Nephron (organoid): ENCODE data around the gene ZNRF4.

Experiments used
- H3K27ac Mint-ChIP-seq, 3 experiments: 2 replicates each; pipeline ENCODE4 v1.8.0; 2020; ENCODE audit warnings: mixed read lengths in 3 of 3, mild to moderate bottlenecking in 2 of 3, moderate library complexity in 1 of 3
- H3K27me3 Mint-ChIP-seq: 2 replicates; pipeline ENCODE4 v1.8.0; 2021; ENCODE audit warnings: low read depth, mild to moderate bottlenecking, moderate library complexity, mixed read lengths
- H3K36me3 Mint-ChIP-seq: 2 replicates; pipeline ENCODE4 v1.8.0; 2020; ENCODE audit warnings: low read depth, mixed read lengths
- H3K4me1 Mint-ChIP-seq: 2 replicates; pipeline ENCODE4 v1.8.0; 2020; ENCODE audit warnings: mixed read lengths
- H3K4me3 Mint-ChIP-seq, 3 experiments: 2 replicates each; pipeline ENCODE4 v1.8.0; 2020; ENCODE audit warnings: mild to moderate bottlenecking in 3 of 3, mixed read lengths in 3 of 3, moderate library complexity in 2 of 3
- H3K9me3 Mint-ChIP-seq: 2 replicates; pipeline ENCODE4 v1.8.0; 2020; ENCODE audit warnings: mixed read lengths
- CTCF ChIP-seq, 3 experiments: fragments of 200-600 bp; sonication (generic); IDR thresholded peaks; one replicate each; pipeline ENCODE4 v1.5.0; 2021; ENCODE audit warnings: antibody characterized with exemption in 3 of 3; ENCODE audit not compliant: unreplicated experiment in 3 of 3

Gene ZNRF4

DNA sequence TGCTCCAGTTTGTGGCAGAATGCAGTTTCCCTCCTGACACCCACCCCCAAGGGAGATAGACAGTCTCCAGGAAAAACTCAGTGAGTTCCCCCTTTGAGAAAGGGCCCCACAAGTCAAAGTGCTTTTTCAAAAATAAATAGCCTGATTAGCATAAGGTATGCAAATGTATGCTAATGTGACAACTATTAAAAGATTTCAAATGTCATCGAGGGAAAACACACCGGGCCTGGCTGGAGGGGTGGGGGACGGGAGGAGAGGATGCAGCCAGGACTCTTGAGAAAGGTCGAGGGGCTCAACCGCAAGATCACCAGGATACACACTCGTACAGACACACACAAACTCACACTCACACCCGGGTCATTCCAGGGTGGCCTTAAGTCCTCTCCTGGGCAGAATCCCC, 34.3 kb upstream of the ZNRF4 start:
- H3K9me3 Mint-ChIP-seq = no peaks in the 10 kb centered on the region
- H3K4me1 Mint-ChIP-seq = no peaks in the 10 kb centered on the region
- no peak overlapping the region for H3K4me3 Mint-ChIP-seq
- H3K27me3 Mint-ChIP-seq = peaks cover 81% of the 10 kb centered on the region
- no peaks in the 10 kb centered on the region for H3K36me3 Mint-ChIP-seq
- H3K27ac Mint-ChIP-seq = no peak overlapping the region
- no peak for TF ChIP-seq CTCF (IDR thresholded peaks at IDR 0.05; ENCODE audit: unreplicated experiment in 3 of 3)

GRCh38 chr19:5423567-5424125, 31.6 kb upstream of the ZNRF4 start:
- Mint-ChIP-seq H3K4me3 (no peak overlapping the region), H3K27me3 (peaks cover 59% of the 10 kb centered on the region), H3K27ac (no peak overlapping the region), H3K4me1 (no peaks in the 10 kb centered on the region), H3K36me3 (no peaks in the 10 kb centered on the region), H3K9me3 (no peaks in the 10 kb centered on the region)
- no peak for TF ChIP-seq CTCF (IDR thresholded peaks at IDR 0.05; ENCODE audit: unreplicated experiment in 3 of 3)

GRCh38 chr19:5424192-5424973, 30.8 kb upstream of the ZNRF4 start:
- Mint-ChIP-seq H3K9me3 (no peaks in the 10 kb centered on the region), H3K27me3 (peaks cover 52% of the 10 kb centered on the region), H3K4me3 (no peak overlapping the region), H3K27ac (no peak overlapping the region), H3K36me3 (no peaks in the 10 kb centered on the region), H3K4me1 (no peaks in the 10 kb centered on the region)
- no peak for TF ChIP-seq CTCF (IDR thresholded peaks at IDR 0.05; ENCODE audit: unreplicated experiment in 3 of 3)

- Mint-ChIP-seq H3K36me3 (no peaks in the 10 kb centered on the region), H3K4me3 (no peak overlapping the region), H3K27ac (no peak overlapping the region), H3K4me1 (no peaks in the 10 kb centered on the region), H3K9me3 (no peaks in the 10 kb centered on the region), H3K27me3 (peaks cover 51% of the 10 kb centered on the region)
- no peak for TF ChIP-seq CTCF (IDR thresholded peaks at IDR 0.05; ENCODE audit: unreplicated experiment in 3 of 3)
Observed at GRCh38 chr19:5425260-5425659, 30.0 kb upstream of the ZNRF4 start.

- Mint-ChIP-seq H3K4me1 (no peaks in the 10 kb centered on the region), H3K4me3 (no peak overlapping the region), H3K9me3 (peaks cover under 1% of the 10 kb centered on the region), H3K27me3 (peaks cover 39% of the 10 kb centered on the region), H3K27ac (no peak overlapping the region), H3K36me3 (no peaks in the 10 kb centered on the region)
- no peak for TF ChIP-seq CTCF (IDR thresholded peaks at IDR 0.05; ENCODE audit: unreplicated experiment in 3 of 3)
Observed at GRCh38 chr19:5430237-5430636, 25.0 kb upstream of the ZNRF4 start.

- H3K27me3 Mint-ChIP-seq = peaks cover 45% of the 10 kb centered on the region
Observed at GRCh38 chr19:5432687-5433086, 22.5 kb upstream of the ZNRF4 start.

More at GRCh38 chr19:5432687-5433086, 22.5 kb upstream of the ZNRF4 start:
- Mint-ChIP-seq H3K27ac (no peak overlapping the region), H3K9me3 (peaks cover 2% of the 10 kb centered on the region), H3K4me3 (no peak overlapping the region), H3K36me3 (no peaks in the 10 kb centered on the region), H3K4me1 (no peaks in the 10 kb centered on the region)
- no peak for TF ChIP-seq CTCF (IDR thresholded peaks at IDR 0.05; ENCODE audit: unreplicated experiment in 3 of 3)
